K562 (cell line): ENCODE measurements around the gene MICAL2. TPM values are rescaled to one million over a fixed set of nuclear protein-coding genes. Genes with fewer than 3 reads are reported as not detected.

ENCODE experiments used
- ATAC-seq: fragments of 200-7000 bp; cut with Tn5 transposase; 3 replicates; pipeline ENCODE4 v1.9.1; 2020; ENCODE audit warnings: moderate library complexity
- BruUV-seq: library from RNA; stranded (reverse); fragments of 400-500 nt; replicated peaks from 2 replicates; lab custom pipeline; 2021; lab: Mats Ljungman, UMichigan
- CTCF ChIA-PET: fragments of 300-600 bp; formaldehyde crosslinking; extraction: SDS; loops from one replicate; lab custom pipeline; 2021; ENCODE audit warnings: low intra/inter-chr PET ratio; lab: Yijun Ruan, JAX
- POLR2A ChIA-PET: fragments of 300-600, 350-650 bp; sonication (Branson Sonifier 250); formaldehyde crosslinking; extraction: SDS; loops from one replicate; lab custom pipeline; 2021; ENCODE audit warnings: antibody characterized with exemption, inconsistent platforms; lab: Yijun Ruan, JAX
- DNase-seq, 4 experiments: peaks; one replicate each; pipeline versions ENCODE4 v3.0.0 to v3.0.0-alpha.2; 2011 to 2018; ENCODE audit warnings: low spot score in 3 of 4, mixed read lengths in 3 of 4; ENCODE audit errors: extremely low read depth in 1 of 4
- FAIRE-seq: peaks from 2 replicates; lab custom pipeline; 2011; peaks lifted over from hg19 to GRCh38; lab: Jason Lieb, UNC
- H2AFZ ChIP-seq: 2 replicates; pipeline ENCODE4 v1.6.0; 2011; ENCODE audit warnings: low read depth, low read length, control low read depth, inconsistent platforms
- H3K27ac ChIP-seq: fragments of 200-600 bp; 3 replicates; pipeline ENCODE4 v1.8.0; 2011; ENCODE audit warnings: low read depth, mild to moderate bottlenecking, control low read depth, inconsistent platforms, low read length, moderate library complexity, mixed read lengths; ENCODE audit errors: extremely low read depth
- H3K27me3 ChIP-seq, 2 experiments: fragments of 300-600 bp in 1 of 2; 2 replicates in 1 of 2; 3 replicates in 1 of 2; pipeline versions ENCODE4 v1.6.0 to v1.8.0; 2011; ENCODE audit warnings: inconsistent platforms in 2 of 2, low read length in 2 of 2, mild to moderate bottlenecking in 1 of 2, mixed read lengths in 1 of 2, moderate library complexity in 1 of 2; ENCODE audit not compliant: control insufficient read depth in 2 of 2, insufficient read depth in 2 of 2
- H3K36me3 ChIP-seq: fragments of 300-600 bp; 3 replicates; pipeline ENCODE4 v1.8.0; 2011; ENCODE audit warnings: mild to moderate bottlenecking, low read length, inconsistent platforms; ENCODE audit not compliant: control insufficient read depth, insufficient read depth
- H3K4me1 ChIP-seq, 2 experiments: fragments of 200-600 bp in 1 of 2; replicated peaks in 1 of 2; 2 replicates in 1 of 2; 3 replicates in 1 of 2; pipeline versions ENCODE4 v1.5.1 to v1.8.0; 2011; ENCODE audit warnings: inconsistent platforms in 2 of 2, low read length in 2 of 2, mild to moderate bottlenecking in 1 of 2, mixed read lengths in 1 of 2, moderate library complexity in 1 of 2; ENCODE audit not compliant: control insufficient read depth in 2 of 2, insufficient read depth in 2 of 2
- H3K4me2 ChIP-seq: 2 replicates; pipeline ENCODE4 v1.6.1; 2011; ENCODE audit warnings: low read length, control low read depth, inconsistent platforms, mixed read lengths; ENCODE audit not compliant: insufficient read depth
- H3K4me3 ChIP-seq: fragments of 200-600 bp; sonication (generic), shearing (Covaris generic); 2 replicates; pipeline ENCODE4 v1.5.1; 2016; ENCODE audit warnings: control low read depth, inconsistent platforms
- H3K79me2 ChIP-seq: fragments of 200-600 bp; 3 replicates; pipeline ENCODE4 v1.8.0; 2011; ENCODE audit warnings: low read length, inconsistent platforms; ENCODE audit not compliant: control insufficient read depth, insufficient read depth
- H3K9ac ChIP-seq, 2 experiments: 2 replicates each; pipeline versions ENCODE4 v1.6.0 to v1.6.1; 2011; ENCODE audit warnings: low read depth in 2 of 2, low read length in 2 of 2, control low read depth in 1 of 2, inconsistent platforms in 1 of 2, mild to moderate bottlenecking in 1 of 2, mixed read lengths in 1 of 2; ENCODE audit not compliant: insufficient read depth in 1 of 2
- H3K9me1 ChIP-seq: one replicate; pipeline ENCODE4 v1.6.0; 2011; ENCODE audit warnings: inconsistent platforms, mild to moderate bottlenecking, low read length, moderate library complexity; ENCODE audit not compliant: control insufficient read depth, insufficient read depth
- H3K9me3 ChIP-seq: replicated peaks from 2 replicates; pipeline ENCODE4 v1.5.1; 2011; ENCODE audit warnings: low read depth, low read length, inconsistent platforms; ENCODE audit not compliant: control insufficient read depth, insufficient read depth
- H4K20me1 ChIP-seq: replicated peaks from 2 replicates; pipeline ENCODE4 v1.6.1; 2011; ENCODE audit warnings: low read length, inconsistent platforms, mixed read lengths; ENCODE audit not compliant: control insufficient read depth, insufficient read depth
- ASH1L ChIP-seq: fragments of 450-650 bp; IDR thresholded peaks from 2 replicates; pipeline ENCODE4 v1.6.1; 2018; ENCODE audit warnings: borderline replicate concordance, mild to moderate bottlenecking, low read depth; ENCODE audit not compliant: partially characterized antibody
- HNRNPLL ChIP-seq: fragments of 200-400 bp; formaldehyde crosslinking; IDR thresholded peaks from 2 replicates; pipeline ENCODE4 v1.6.1; 2017; ENCODE audit warnings: low read length, low read depth, mild to moderate bottlenecking; ENCODE audit not compliant: poor library complexity, severe bottlenecking
- MTA2 ChIP-seq: fragments of 450-650 bp; IDR thresholded peaks from 2 replicates; pipeline ENCODE4 v1.6.1; 2016; ENCODE audit warnings: low read depth
- NR1H2 ChIP-seq: sonication (generic); formaldehyde crosslinking; IDR thresholded peaks from 2 replicates; pipeline ENCODE4 v1.4.0; 2020; ENCODE audit warnings: mild to moderate bottlenecking, missing genetic modification reagents
- OTX1 ChIP-seq: fragments of 450-650 bp; formaldehyde crosslinking; IDR thresholded peaks from 2 replicates; pipeline ENCODE4 v1.4.0; 2022; ENCODE audit warnings: mild to moderate bottlenecking
- PHB ChIP-seq: fragments of 250-450 bp; sonication (Bioruptor Pico); IDR thresholded peaks from 2 replicates; pipeline ENCODE4 v1.5.0; 2021
- SNIP1 ChIP-seq: fragments of 450-650 bp; IDR thresholded peaks from 2 replicates; pipeline ENCODE4 v1.7.1; 2017; ENCODE audit warnings: low read depth, mild to moderate bottlenecking
- TAF7 ChIP-seq: fragments of 450-650 bp; IDR thresholded peaks from 2 replicates; pipeline ENCODE4 v1.6.1; 2016; ENCODE audit warnings: missing genetic modification characterization, missing compliant biosample characterization
- TFAM ChIP-seq: fragments of 250-450 bp; sonication (Bioruptor Pico); conservative IDR thresholded peaks from 2 replicates; pipeline ENCODE4 v1.5.0; 2021; ENCODE audit warnings: mild to moderate bottlenecking, moderate library complexity
- XRCC4 ChIP-seq: IDR thresholded peaks from one replicate; pipeline ENCODE4 v1.6.1; 2011; ENCODE audit not compliant: insufficient read depth, insufficient read length; ENCODE audit errors: extremely low read depth
- ZFP36 ChIP-seq: fragments of 150-350 bp; IDR thresholded peaks from 2 replicates; pipeline ENCODE4 v1.6.1; 2018; ENCODE audit warnings: low read length, low read depth; ENCODE audit not compliant: partially characterized antibody
- WGBS: fragments of 100-300 bp; shearing (Covaris generic); methylation state at CpG from one replicate; pipeline ENCODE4 v1.1.6; 2016; ENCODE audit warnings: low coverage, mixed read lengths; ENCODE audit not compliant: insufficient coverage; ENCODE audit errors: missing lambda C conversion rate; 5-methylcytosine and 5-hydroxymethylcytosine counted together
- in situ Hi-C: fragments of 300-500 bp; cut with MboI; formaldehyde crosslinking; loops from 4 replicates; pipeline ENCODE4 v1.15.0; 2018; ENCODE audit warnings: inconsistent platforms, mixed read lengths
- intact Hi-C: fragments of 100-400 bp; cut with micrococcal nuclease; formaldehyde crosslinking; loops from 2 replicates; pipeline ENCODE4 v1.14.2; 2022
- polyA plus RNA-seq, 8 experiments: library from polyadenylated mRNA; depleted of rRNA in 4 of 8; stranded (reverse) in 5 of 8; unstranded in 3 of 8; fragments of >200 nt; fragmentation: Nextera tagmentation in 2 of 8; fragmentation: Illumina TruSeq in 1 of 8; extraction: Ambion mirVana in 2 of 8; extraction: Trizol in 1 of 8; gene quantifications; 2 replicates each; pipeline versions ENCODE4 v1.2.1 to v1.2.3, GENCODE V29; 2011 to 2014; ENCODE audit warnings: inconsistent platforms in 1 of 8, missing spikeins in 1 of 8
- total RNA-seq, 7 experiments: library from RNA; depleted of rRNA in 6 of 7; stranded (reverse); fragments of >200 nt in 6 of 7; fragmentation: Illumina TruSeq in 2 of 7; extraction: Trizol in 2 of 7; gene quantifications; 2 replicates each; pipeline versions ENCODE4 v1.2.1 to v1.2.3, GENCODE V29; 2011 to 2021; ENCODE audit warnings: low replicate concordance in 1 of 7
- TF ChIP-seq, protein P1 (sequence below): fragments of 200-800 bp; sonication (Bioruptor generic); IDR thresholded peaks from 2 replicates; pipeline ENCODE4 v1.6.1; 2016; ENCODE audit warnings: missing genetic modification characterization, missing compliant biosample characterization
- TF ChIP-seq, protein P2 (sequence below): IDR thresholded peaks from 2 replicates; pipeline ENCODE4 v1.6.1; 2011; ENCODE audit warnings: borderline replicate concordance, low read depth, mild to moderate bottlenecking, moderate library complexity, low read length; ENCODE audit not compliant: insufficient read depth, poor library complexity, severe bottlenecking
- TF ChIP-seq, protein P3 (sequence below): sonication (generic); formaldehyde crosslinking; IDR thresholded peaks from 2 replicates; pipeline ENCODE4 v1.8.1; 2023; ENCODE audit warnings: mild to moderate bottlenecking, missing genetic modification reagents

The MICAL2 gene
- total and polyA plus RNA-seq, 9 of the 15 experiments (the other 6 are each of a cell fraction or from before 2014, with no cell fraction given) = 4.7 to 64.2 (median 33.6) TPM

DNA sequence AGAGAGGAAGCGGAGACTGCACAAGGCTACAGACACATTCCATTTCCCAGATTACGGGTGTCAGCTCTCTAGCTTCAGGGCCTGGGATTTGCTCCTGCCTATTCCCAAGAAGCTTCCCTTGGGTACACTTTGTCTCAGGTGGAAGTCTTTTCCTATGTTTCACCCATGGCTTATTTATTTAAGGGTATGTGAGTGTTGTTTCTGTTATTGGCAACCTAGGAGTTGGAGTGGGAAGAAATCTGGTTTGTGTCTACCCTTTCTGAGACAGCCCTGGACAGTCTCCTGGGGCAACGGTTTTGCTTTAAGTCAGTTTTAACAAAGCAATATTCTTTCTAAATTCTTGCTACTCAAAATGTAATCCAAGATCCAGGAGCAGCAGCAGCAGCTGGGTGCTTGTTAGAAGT lies 127.0 kb downstream of the MICAL2 start:
- ATAC-seq (no peak), DNase-seq (no peak), FAIRE-seq (no peak)
- Histone ChIP-seq H3K4me2 (no peak overlapping the region), H4K20me1 (no peaks in the 10 kb centered on the region), H3K79me2 (no peaks in the 10 kb centered on the region), H2AFZ (no peak overlapping the region), H3K27ac (no peak overlapping the region), H3K9ac (no peak overlapping the region), H3K9me3 (no peaks in the 10 kb centered on the region), H3K9me1 (no peaks in the 10 kb centered on the region), H3K4me3 (no peak overlapping the region), H3K4me1 (peaks cover 5 to 7% of the 10 kb centered on the region in 2 experiments; a peak in 4 of 5 replicates), H3K27me3 (no peaks in the 10 kb centered on the region), H3K36me3 (peaks cover 43% of the 10 kb centered on the region)
- in situ Hi-C loops = no loop called here
- POLR2A ChIA-PET = interaction anchor here (0.6 to 1.2 kb wide), 3 partner anchors 20 to 602 kb away, joined by 3 to 4 read pairs (median 3); no protein-coding TSS in a partner anchor
- BruUV-seq = no TSS peak
- intact Hi-C loops = loop anchor here (2.0 to 5.0 kb wide), 2 partner anchors 43 to 80 kb away; no protein-coding TSS in a partner anchor
- CTCF ChIA-PET = interaction anchor here (0.7 to 3.9 kb wide), 3 partner anchors 135 to 189 kb away, joined by 3 to 42 read pairs (median 29); no protein-coding TSS in a partner anchor
- 96% methylated on average over 3 of the region's 3 CpGs for whole genome bisulfite sequencing
- TF ChIP-seq HNRNPLL (no peak), TFAM (CRISPR knock-in tag) (no peak), NR1H2 (CRISPR knock-in tag) (no peak), PHB (CRISPR knock-in tag) (no peak), MTA2 (no peak), OTX1 (CRISPR knock-in tag) (no peak), TAF7 (tag) (no peak), SNIP1 (no peak), ZFP36 (no peak), XRCC4 (no peak), ASH1L (no peak)
- TF ChIP-seq, protein P1, sequence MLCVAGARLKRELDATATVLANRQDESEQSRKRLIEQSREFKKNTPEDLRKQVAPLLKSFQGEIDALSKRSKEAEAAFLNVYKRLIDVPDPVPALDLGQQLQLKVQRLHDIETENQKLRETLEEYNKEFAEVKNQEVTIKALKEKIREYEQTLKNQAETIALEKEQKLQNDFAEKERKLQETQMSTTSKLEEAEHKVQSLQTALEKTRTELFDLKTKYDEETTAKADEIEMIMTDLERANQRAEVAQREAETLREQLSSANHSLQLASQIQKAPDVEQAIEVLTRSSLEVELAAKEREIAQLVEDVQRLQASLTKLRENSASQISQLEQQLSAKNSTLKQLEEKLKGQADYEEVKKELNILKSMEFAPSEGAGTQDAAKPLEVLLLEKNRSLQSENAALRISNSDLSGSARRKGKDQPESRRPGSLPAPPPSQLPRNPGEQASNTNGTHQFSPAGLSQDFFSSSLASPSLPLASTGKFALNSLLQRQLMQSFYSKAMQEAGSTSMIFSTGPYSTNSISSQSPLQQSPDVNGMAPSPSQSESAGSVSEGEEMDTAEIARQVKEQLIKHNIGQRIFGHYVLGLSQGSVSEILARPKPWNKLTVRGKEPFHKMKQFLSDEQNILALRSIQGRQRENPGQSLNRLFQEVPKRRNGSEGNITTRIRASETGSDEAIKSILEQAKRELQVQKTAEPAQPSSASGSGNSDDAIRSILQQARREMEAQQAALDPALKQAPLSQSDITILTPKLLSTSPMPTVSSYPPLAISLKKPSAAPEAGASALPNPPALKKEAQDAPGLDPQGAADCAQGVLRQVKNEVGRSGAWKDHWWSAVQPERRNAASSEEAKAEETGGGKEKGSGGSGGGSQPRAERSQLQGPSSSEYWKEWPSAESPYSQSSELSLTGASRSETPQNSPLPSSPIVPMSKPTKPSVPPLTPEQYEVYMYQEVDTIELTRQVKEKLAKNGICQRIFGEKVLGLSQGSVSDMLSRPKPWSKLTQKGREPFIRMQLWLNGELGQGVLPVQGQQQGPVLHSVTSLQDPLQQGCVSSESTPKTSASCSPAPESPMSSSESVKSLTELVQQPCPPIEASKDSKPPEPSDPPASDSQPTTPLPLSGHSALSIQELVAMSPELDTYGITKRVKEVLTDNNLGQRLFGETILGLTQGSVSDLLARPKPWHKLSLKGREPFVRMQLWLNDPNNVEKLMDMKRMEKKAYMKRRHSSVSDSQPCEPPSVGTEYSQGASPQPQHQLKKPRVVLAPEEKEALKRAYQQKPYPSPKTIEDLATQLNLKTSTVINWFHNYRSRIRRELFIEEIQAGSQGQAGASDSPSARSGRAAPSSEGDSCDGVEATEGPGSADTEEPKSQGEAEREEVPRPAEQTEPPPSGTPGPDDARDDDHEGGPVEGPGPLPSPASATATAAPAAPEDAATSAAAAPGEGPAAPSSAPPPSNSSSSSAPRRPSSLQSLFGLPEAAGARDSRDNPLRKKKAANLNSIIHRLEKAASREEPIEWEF = no peak
- TF ChIP-seq, protein P2, sequence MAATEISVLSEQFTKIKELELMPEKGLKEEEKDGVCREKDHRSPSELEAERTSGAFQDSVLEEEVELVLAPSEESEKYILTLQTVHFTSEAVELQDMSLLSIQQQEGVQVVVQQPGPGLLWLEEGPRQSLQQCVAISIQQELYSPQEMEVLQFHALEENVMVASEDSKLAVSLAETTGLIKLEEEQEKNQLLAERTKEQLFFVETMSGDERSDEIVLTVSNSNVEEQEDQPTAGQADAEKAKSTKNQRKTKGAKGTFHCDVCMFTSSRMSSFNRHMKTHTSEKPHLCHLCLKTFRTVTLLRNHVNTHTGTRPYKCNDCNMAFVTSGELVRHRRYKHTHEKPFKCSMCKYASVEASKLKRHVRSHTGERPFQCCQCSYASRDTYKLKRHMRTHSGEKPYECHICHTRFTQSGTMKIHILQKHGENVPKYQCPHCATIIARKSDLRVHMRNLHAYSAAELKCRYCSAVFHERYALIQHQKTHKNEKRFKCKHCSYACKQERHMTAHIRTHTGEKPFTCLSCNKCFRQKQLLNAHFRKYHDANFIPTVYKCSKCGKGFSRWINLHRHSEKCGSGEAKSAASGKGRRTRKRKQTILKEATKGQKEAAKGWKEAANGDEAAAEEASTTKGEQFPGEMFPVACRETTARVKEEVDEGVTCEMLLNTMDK = no peak
- TF ChIP-seq, protein P3, sequence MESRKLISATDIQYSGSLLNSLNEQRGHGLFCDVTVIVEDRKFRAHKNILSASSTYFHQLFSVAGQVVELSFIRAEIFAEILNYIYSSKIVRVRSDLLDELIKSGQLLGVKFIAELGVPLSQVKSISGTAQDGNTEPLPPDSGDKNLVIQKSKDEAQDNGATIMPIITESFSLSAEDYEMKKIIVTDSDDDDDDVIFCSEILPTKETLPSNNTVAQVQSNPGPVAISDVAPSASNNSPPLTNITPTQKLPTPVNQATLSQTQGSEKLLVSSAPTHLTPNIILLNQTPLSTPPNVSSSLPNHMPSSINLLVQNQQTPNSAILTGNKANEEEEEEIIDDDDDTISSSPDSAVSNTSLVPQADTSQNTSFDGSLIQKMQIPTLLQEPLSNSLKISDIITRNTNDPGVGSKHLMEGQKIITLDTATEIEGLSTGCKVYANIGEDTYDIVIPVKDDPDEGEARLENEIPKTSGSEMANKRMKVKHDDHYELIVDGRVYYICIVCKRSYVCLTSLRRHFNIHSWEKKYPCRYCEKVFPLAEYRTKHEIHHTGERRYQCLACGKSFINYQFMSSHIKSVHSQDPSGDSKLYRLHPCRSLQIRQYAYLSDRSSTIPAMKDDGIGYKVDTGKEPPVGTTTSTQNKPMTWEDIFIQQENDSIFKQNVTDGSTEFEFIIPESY (CRISPR knock-in tag) = no peak
